Astrocyte of the cerebellum (primary cell): Measurements from ENCODE around the gene DNHD1.

Experiments
- DNase-seq: peaks from one replicate; pipeline ENCODE4 v3.0.0-alpha.2; 2011; ENCODE audit warnings: low read depth
- H3K4me3 ChIP-seq: 2 replicates; pipeline ENCODE4 v1.5.1; 2011; ENCODE audit warnings: mild to moderate bottlenecking, low read depth, low read length, moderate library complexity
- CTCF ChIP-seq: IDR thresholded peaks from 2 replicates; pipeline ENCODE4 v1.5.1; 2012; ENCODE audit warnings: low read length, low read depth, moderate library complexity, mild to moderate bottlenecking; ENCODE audit errors: missing control alignments
- in situ Hi-C: cut with HindIII; loops from 2 replicates; pipeline ENCODE4 v1.10.0; 2017; ENCODE audit warnings: low sequenced_read_pairs

DNHD1 gene

GRCh38 chr11:6456361-6457073 lies 40.6 kb upstream of the DNHD1 start:
- H3K4me3 ChIP-seq: no peak overlapping the region
- in situ Hi-C loops: no loop called here
- TF ChIP-seq CTCF: no peak
- no peak for DNase-seq

GRCh38 chr11:6457581-6458320 lies 39.3 kb upstream of the DNHD1 start:
- H3K4me3 ChIP-seq: no peak overlapping the region
- no peak for TF ChIP-seq CTCF
- in situ Hi-C loops: no loop called here
- no peak for DNase-seq

- no peak overlapping the region for H3K4me3 ChIP-seq
- no peak for DNase-seq
- in situ Hi-C loops: no loop called here
- TF ChIP-seq CTCF: no peak
Observed at GRCh38 chr11:6458352-6459098, 38.6 kb upstream of the DNHD1 start.

- no peak for TF ChIP-seq CTCF
- in situ Hi-C loops: no loop called here
- no peak for DNase-seq
- H3K4me3 ChIP-seq: no peak overlapping the region
Observed at GRCh38 chr11:6459099-6459450, 38.0 kb upstream of the DNHD1 start.

- in situ Hi-C loops: no loop called here
- no peak overlapping the region for H3K4me3 ChIP-seq
- DNase-seq: peak; percentile 46
- no peak for TF ChIP-seq CTCF
Observed at GRCh38 chr11:6468712-6469495, 28.2 kb upstream of the DNHD1 start.

GRCh38 chr11:6469599-6469998 lies 27.5 kb upstream of the DNHD1 start:
- in situ Hi-C loops: no loop called here
- DNase-seq: no peak
- no peak overlapping the region for H3K4me3 ChIP-seq
- TF ChIP-seq CTCF: no peak
